ENCODE results near the gene ARAP1.

Gene ARAP1

GRCh38 chr11:72702096-72702495 is 50.1 kb downstream of the ARAP1 start:
- no peak for DNase-seq

GRCh38 chr11:72701466-72701865 is 50.7 kb downstream of the ARAP1 start:
- DNase-seq: no peak

- DNase-seq: no peak
Measured at GRCh38 chr11:72700146-72700545, 52.1 kb downstream of the ARAP1 start.

GRCh38 chr11:72697814-72698213 is 54.4 kb downstream of the ARAP1 start:
- DNase-seq: no peak

GRCh38 chr11:72696866-72697700 is 55.1 kb downstream of the ARAP1 start:
- no peak for DNase-seq

GRCh38 chr11:72695354-72695753 is 56.9 kb downstream of the ARAP1 start:
- DNase-seq: no peak

GRCh38 chr11:72693271-72693968 is 58.8 kb downstream of the ARAP1 start:
- DNase-seq: no peak

- no peak for DNase-seq
Measured at GRCh38 chr11:72692498-72693237, 59.5 kb downstream of the ARAP1 start.

GRCh38 chr11:72690166-72690565 is 62.0 kb downstream of the ARAP1 start:
- no peak for DNase-seq

GRCh38 chr11:72688929-72689328 is 63.3 kb downstream of the ARAP1 start:
- DNase-seq: no peak

- no peak for DNase-seq
Measured at GRCh38 chr11:72688486-72688885, 63.7 kb downstream of the ARAP1 start.

GRCh38 chr11:72687326-72687725 is 64.9 kb downstream of the ARAP1 start:
- DNase-seq: no peak

- no peak for DNase-seq
Measured at GRCh38 chr11:72686639-72687220, 65.5 kb downstream of the ARAP1 start.

GRCh38 chr11:72685560-72686480 is 66.4 kb downstream of the ARAP1 start:
- no peak for DNase-seq

GRCh38 chr11:72684236-72684912 is 67.8 kb downstream of the ARAP1 start:
- peak; percentile 40 for DNase-seq

- peak; percentile 74 for DNase-seq
Measured at GRCh38 chr11:72683782-72684200, 68.4 kb downstream of the ARAP1 start.

- DNase-seq: no peak
Measured at GRCh38 chr11:72682858-72683243, 69.4 kb downstream of the ARAP1 start.

GRCh38 chr11:72682238-72682857 is 69.9 kb downstream of the ARAP1 start:
- no peak for DNase-seq

GRCh38 chr11:72681226-72682153 is 70.7 kb downstream of the ARAP1 start:
- no peak for DNase-seq

GRCh38 chr11:72680624-72681158 is 71.5 kb downstream of the ARAP1 start:
- no peak for DNase-seq

Data from activated CD4-positive, CD25-positive, alpha-beta regulatory T cell treated with anti-CD3 and anti-CD28 coated beads, Interleukin-2, amount 50 U/mL, for 72 hours (primary cell).